DMS53 treated with DMSO at 0.1 percent for 48 hours (cell line): ENCODE measurements around the gene KDM1B.

Experiments used
- DNase-seq: peaks from one replicate; lab custom pipeline; 2025; ENCODE audit not compliant: unreplicated experiment; lab: John Stamatoyannopoulos, UW

The KDM1B gene

GRCh38 chr6:18155150-18155863 is at the start of gene KDM1B:
KDM1B (plus strand) TSS chr6:18155422; CDS start chr6:18159896, 4,474 bp downstream.
- peak; percentile 95 for DNase-seq

- DNase-seq, result no peak
Measured at GRCh38 chr6:18107061-18107460, 48.2 kb upstream of the KDM1B start.

GRCh38 chr6:18110162-18110561 is 45.1 kb upstream of the KDM1B start:
- no peak for DNase-seq

GRCh38 chr6:18115356-18115755 is 39.9 kb upstream of the KDM1B start:
- no peak for DNase-seq

GRCh38 chr6:18117136-18117535 is 38.1 kb upstream of the KDM1B start:
- DNase-seq, result no peak

- no peak for DNase-seq
Measured at GRCh38 chr6:18118330-18118729, 36.9 kb upstream of the KDM1B start.

GRCh38 chr6:18119236-18119635 is 36.0 kb upstream of the KDM1B start:
- DNase-seq, result no peak

- no peak for DNase-seq
Measured at GRCh38 chr6:18121580-18122127, 33.6 kb upstream of the KDM1B start.

- peak; percentile 88 for DNase-seq
Measured at GRCh38 chr6:18122128-18123093, 32.8 kb upstream of the KDM1B start, which contains the start of gene NHLRC1. NHLRC1 (minus strand) TSS chr6:18122677; CDS start chr6:18122606, 71 bp downstream.

- no peak for DNase-seq
Measured at GRCh38 chr6:18126121-18126520, 29.1 kb upstream of the KDM1B start.

GRCh38 chr6:18132346-18132745 is 22.9 kb upstream of the KDM1B start:
- no peak for DNase-seq

- DNase-seq, result no peak
Measured at GRCh38 chr6:18135171-18135570, 20.1 kb upstream of the KDM1B start.

- no peak for DNase-seq
Measured at GRCh38 chr6:18136260-18136659, 19.0 kb upstream of the KDM1B start.

- no peak for DNase-seq
Measured at GRCh38 chr6:18138906-18139305, 16.3 kb upstream of the KDM1B start.

- DNase-seq, result no peak
Measured at GRCh38 chr6:18139935-18140621, 15.1 kb upstream of the KDM1B start.

- DNase-seq, result no peak
Measured at GRCh38 chr6:18141805-18142590, 13.2 kb upstream of the KDM1B start.

- no peak for DNase-seq
Measured at GRCh38 chr6:18142591-18142861, 12.7 kb upstream of the KDM1B start.

- DNase-seq, result no peak
Measured at GRCh38 chr6:18147160-18147559, 8.1 kb upstream of the KDM1B start.

GRCh38 chr6:18147616-18148015 is 7.6 kb upstream of the KDM1B start:
- DNase-seq, result no peak

- no peak for DNase-seq
Measured at GRCh38 chr6:18148304-18149025, 6.8 kb upstream of the KDM1B start.
